Body of pancreas (tissue), 4 donors: ENCODE results near the gene LTBP4.

Source experiments
- POLR2A ChIP-seq, 3 donors: fragments of 450-650 bp; IDR thresholded peaks; one replicate each; pipeline ENCODE4 v1.6.1; 2016; ENCODE audit warnings: antibody characterized with exemption in 3 of 3, mild to moderate bottlenecking in 2 of 3
- TF ChIP-seq, protein P1 (sequence below), 7 experiments: fragments of 450-650 bp in 4 of 7; fragments of 200-600 bp in 3 of 7; sonication (generic) in 3 of 7; IDR thresholded peaks; one replicate each; pipeline ENCODE4 v1.5.1; 2016 to 2019; ENCODE audit warnings: antibody characterized with exemption in 7 of 7

DNA sequence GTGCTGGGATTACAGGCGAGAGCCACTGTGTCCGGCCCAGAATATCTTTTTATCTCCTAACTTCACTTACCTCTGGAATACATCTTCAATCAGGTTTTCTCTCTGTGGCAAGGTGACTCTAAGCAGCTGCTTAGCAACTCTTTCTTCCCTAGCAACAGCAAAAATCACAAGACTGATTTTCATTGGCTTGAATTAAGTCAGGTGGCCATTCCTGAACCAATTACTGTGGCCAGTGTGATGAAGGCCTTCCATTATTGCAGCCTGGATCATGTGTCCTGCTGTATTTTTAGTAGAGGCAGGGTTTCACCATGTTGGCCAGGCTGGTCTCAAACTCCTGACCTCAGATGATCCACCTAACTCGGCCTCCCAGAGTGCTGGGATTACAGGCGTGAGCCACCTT lies 9.0 kb upstream of the LTBP4 start:
- TF ChIP-seq, protein P1, sequence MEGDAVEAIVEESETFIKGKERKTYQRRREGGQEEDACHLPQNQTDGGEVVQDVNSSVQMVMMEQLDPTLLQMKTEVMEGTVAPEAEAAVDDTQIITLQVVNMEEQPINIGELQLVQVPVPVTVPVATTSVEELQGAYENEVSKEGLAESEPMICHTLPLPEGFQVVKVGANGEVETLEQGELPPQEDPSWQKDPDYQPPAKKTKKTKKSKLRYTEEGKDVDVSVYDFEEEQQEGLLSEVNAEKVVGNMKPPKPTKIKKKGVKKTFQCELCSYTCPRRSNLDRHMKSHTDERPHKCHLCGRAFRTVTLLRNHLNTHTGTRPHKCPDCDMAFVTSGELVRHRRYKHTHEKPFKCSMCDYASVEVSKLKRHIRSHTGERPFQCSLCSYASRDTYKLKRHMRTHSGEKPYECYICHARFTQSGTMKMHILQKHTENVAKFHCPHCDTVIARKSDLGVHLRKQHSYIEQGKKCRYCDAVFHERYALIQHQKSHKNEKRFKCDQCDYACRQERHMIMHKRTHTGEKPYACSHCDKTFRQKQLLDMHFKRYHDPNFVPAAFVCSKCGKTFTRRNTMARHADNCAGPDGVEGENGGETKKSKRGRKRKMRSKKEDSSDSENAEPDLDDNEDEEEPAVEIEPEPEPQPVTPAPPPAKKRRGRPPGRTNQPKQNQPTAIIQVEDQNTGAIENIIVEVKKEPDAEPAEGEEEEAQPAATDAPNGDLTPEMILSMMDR (IDR thresholded peaks at IDR 0.05) = no peak
- TF ChIP-seq POLR2A (IDR thresholded peaks at IDR 0.05) = no peak
